Vagina (tissue), 2 donors: ENCODE measurements around the gene SPG21. TPM values are rescaled to one million over a fixed set of nuclear protein-coding genes. Genes with fewer than 3 reads are reported as not detected.

Experiments used
- DNase-seq, 2 donors: peaks; one replicate each; pipeline ENCODE4 v3.0.0-alpha.2; 2017; ENCODE audit errors: extremely low spot score in 2 of 2
- H3K27ac ChIP-seq: fragments of 200-600 bp; sonication (generic); one replicate; pipeline ENCODE4 v1.5.1; 2019
- H3K27me3 ChIP-seq: fragments of 200-600 bp; sonication (generic); one replicate; pipeline ENCODE4 v1.5.1; 2019
- H3K36me3 ChIP-seq, 2 donors: fragments of 200-600 bp; sonication (generic); one replicate each; pipeline ENCODE4 v1.5.1; 2017 to 2019
- H3K4me1 ChIP-seq: fragments of 200-600 bp; sonication (generic); one replicate; pipeline ENCODE4 v1.5.1; 2019
- H3K4me3 ChIP-seq, 2 donors: fragments of 200-600 bp; sonication (generic); 1 replicate in 1 of 2; 2 replicates in 1 of 2; pipeline ENCODE4 v1.5.1; 2016 to 2019
- H3K9me3 ChIP-seq: fragments of 200-600 bp; sonication (generic); one replicate; pipeline ENCODE4 v1.5.1; 2019
- POLR2A ChIP-seq, 2 donors: fragments of 450-650 bp; IDR thresholded peaks; one replicate each; pipeline ENCODE4 v1.6.1; 2017; ENCODE audit warnings: antibody characterized with exemption in 2 of 2, mild to moderate bottlenecking in 2 of 2, moderate library complexity in 2 of 2
- POLR2AphosphoS5 ChIP-seq, 2 donors: sonication (generic); formaldehyde crosslinking; IDR thresholded peaks; one replicate each; pipeline ENCODE4 v1.9.0; 2017; ENCODE audit warnings: antibody characterized with exemption in 2 of 2, mild to moderate bottlenecking in 2 of 2, low read depth in 1 of 2; ENCODE audit not compliant: insufficient read depth in 1 of 2
- intact Hi-C: fragments of 100-400 bp; cut with DNase I; formaldehyde crosslinking; loops from one replicate; pipeline ENCODE4 v1.15.1; 2023
- total RNA-seq: library from RNA; depleted of rRNA; stranded (reverse); fragments of >200 nt; gene quantifications from one replicate; pipeline ENCODE4 v1.2.3, GENCODE V29; 2016
- TF ChIP-seq, protein P1 (sequence below), 3 experiments: fragments of 450-650 bp in 2 of 3; fragments of 200-600 bp in 1 of 3; sonication (generic) in 1 of 3; IDR thresholded peaks; one replicate each; pipeline ENCODE4 v1.5.1; 2017 to 2019; ENCODE audit warnings: antibody characterized with exemption in 3 of 3, mild to moderate bottlenecking in 2 of 3, moderate library complexity in 2 of 3

SPG21 gene
- total RNA-seq, 1 donor from 2014 or later: 62.6 TPM

DNA sequence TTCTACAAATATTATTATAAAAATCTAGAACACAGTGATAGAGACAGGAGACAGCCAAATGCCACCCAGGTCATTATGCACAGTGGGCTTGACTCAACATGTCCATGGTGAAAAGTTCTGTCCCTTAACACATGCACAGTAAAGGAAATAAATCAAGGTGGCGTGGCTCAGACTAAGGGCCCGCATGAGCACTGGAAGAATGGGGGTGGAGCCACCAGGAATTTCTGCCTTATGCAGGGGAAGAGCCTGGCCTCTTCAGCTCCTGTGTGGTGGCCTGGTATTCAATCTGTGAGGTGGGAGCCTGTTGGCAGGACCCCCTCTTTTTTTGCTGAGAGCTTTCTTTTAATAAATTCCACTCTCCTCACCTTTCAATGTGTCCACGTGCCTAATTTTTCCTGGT lies 17.2 kb upstream of the SPG21 start:
- Histone ChIP-seq H3K36me3 (peaks cover 0 to 5% of the 10 kb centered on the region in 2 donors), H3K27ac (no peak overlapping the region), H3K9me3 (no peaks in the 10 kb centered on the region), H3K4me1 (no peaks in the 10 kb centered on the region), H3K4me3 (no peak overlapping the region), H3K27me3 (no peaks in the 10 kb centered on the region)
- TF ChIP-seq POLR2AphosphoS5 (IDR thresholded peaks at IDR 0.05; ENCODE audit: insufficient read depth in 1 of 2, low read depth in 1 of 2): no peak
- no peak for TF ChIP-seq POLR2A (IDR thresholded peaks at IDR 0.05)
- TF ChIP-seq, protein P1, sequence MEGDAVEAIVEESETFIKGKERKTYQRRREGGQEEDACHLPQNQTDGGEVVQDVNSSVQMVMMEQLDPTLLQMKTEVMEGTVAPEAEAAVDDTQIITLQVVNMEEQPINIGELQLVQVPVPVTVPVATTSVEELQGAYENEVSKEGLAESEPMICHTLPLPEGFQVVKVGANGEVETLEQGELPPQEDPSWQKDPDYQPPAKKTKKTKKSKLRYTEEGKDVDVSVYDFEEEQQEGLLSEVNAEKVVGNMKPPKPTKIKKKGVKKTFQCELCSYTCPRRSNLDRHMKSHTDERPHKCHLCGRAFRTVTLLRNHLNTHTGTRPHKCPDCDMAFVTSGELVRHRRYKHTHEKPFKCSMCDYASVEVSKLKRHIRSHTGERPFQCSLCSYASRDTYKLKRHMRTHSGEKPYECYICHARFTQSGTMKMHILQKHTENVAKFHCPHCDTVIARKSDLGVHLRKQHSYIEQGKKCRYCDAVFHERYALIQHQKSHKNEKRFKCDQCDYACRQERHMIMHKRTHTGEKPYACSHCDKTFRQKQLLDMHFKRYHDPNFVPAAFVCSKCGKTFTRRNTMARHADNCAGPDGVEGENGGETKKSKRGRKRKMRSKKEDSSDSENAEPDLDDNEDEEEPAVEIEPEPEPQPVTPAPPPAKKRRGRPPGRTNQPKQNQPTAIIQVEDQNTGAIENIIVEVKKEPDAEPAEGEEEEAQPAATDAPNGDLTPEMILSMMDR (IDR thresholded peaks at IDR 0.05): no peak
- intact Hi-C loops: no loop called here
- no peak for DNase-seq

DNA sequence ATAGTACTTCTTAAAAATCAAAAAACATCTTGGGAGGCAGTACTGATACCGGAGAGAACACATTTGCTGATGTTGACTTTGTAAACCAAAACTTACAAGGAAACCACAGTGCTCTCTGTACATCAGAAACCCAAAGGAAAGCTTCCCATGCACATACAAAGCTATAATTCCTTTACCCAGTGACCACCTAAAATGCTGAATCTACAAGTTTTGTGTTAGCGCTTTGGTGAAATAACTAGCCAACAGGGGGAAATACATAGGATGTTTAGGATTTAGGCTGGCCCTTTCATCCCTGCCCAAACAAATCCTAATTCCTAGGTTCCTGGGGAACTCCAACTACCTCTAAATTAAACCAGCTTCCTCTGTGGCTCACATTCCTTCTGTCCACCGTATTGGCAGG lies 15.3 kb upstream of the SPG21 start:
- no peak for TF ChIP-seq POLR2AphosphoS5 (IDR thresholded peaks at IDR 0.05; ENCODE audit: insufficient read depth in 1 of 2, low read depth in 1 of 2)
- TF ChIP-seq, protein P1 (IDR thresholded peaks at IDR 0.05): no peak
- H3K36me3 ChIP-seq: no peaks in the 10 kb centered on the region
- H3K27me3 ChIP-seq: no peaks in the 10 kb centered on the region
- no peak overlapping the region for H3K27ac ChIP-seq
- H3K4me1 ChIP-seq: no peaks in the 10 kb centered on the region
- DNase-seq: no peak
- H3K9me3 ChIP-seq: no peaks in the 10 kb centered on the region
- H3K4me3 ChIP-seq: no peak overlapping the region
- intact Hi-C loops: no loop called here

DNA sequence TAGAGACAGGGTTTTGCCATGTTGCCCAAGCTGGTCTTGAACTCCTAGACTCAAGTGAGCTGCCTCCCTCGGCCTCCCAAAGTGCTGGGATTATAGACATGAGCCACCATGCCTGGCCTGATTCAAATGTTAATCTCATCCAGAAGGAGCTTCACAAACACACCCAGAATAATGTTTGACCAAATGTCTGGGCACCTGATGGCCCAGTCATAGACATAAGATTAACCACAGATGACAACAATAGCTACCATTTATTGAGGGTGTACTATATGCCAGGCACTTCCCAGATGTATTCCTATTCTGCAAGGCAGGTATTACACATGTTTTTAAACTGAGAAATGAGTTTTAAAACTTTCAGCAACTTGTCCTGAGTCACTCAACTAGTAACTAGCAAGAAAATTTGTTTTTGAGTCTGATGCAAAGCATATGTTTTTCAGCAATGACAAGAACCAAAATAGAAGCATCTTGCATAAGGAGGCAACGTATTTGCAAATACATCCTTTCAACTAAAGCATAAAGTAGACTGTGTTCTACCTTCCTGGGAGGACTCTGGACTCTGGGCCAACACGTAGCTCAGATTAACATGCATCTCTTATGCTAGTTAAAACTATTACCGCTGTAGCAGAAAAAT lies 8.1 kb upstream of the SPG21 start:
- Histone ChIP-seq H3K36me3 (no peaks in the 10 kb centered on the region), H3K27me3 (no peaks in the 10 kb centered on the region), H3K27ac (no peak overlapping the region), H3K4me3 (no peak overlapping the region), H3K4me1 (no peaks in the 10 kb centered on the region), H3K9me3 (no peaks in the 10 kb centered on the region)
- no peak for TF ChIP-seq POLR2AphosphoS5 (IDR thresholded peaks at IDR 0.05; ENCODE audit: insufficient read depth in 1 of 2, low read depth in 1 of 2)
- TF ChIP-seq POLR2A (IDR thresholded peaks at IDR 0.05): no peak
- TF ChIP-seq, protein P1 (IDR thresholded peaks at IDR 0.05): no peak
- DNase-seq: no peak
- intact Hi-C loops: no loop called here

GRCh38 chr15:64997066-64997465 lies 7.4 kb upstream of the SPG21 start:
- no peak for DNase-seq
- no peaks in the 10 kb centered on the region for H3K36me3 ChIP-seq
- no peaks in the 10 kb centered on the region for H3K9me3 ChIP-seq
- H3K27me3 ChIP-seq: no peaks in the 10 kb centered on the region
- H3K4me1 ChIP-seq: no peaks in the 10 kb centered on the region
- no peak overlapping the region for H3K27ac ChIP-seq
- TF ChIP-seq, protein P1 (IDR thresholded peaks at IDR 0.05): no peak
- TF ChIP-seq POLR2A (IDR thresholded peaks at IDR 0.05): no peak
- intact Hi-C loops: no loop called here
- no peak overlapping the region for H3K4me3 ChIP-seq

- TF ChIP-seq POLR2AphosphoS5 (IDR thresholded peaks at IDR 0.05; ENCODE audit: insufficient read depth in 1 of 2, low read depth in 1 of 2) (no peak), POLR2A (IDR thresholded peaks at IDR 0.05) (no peak)
- TF ChIP-seq, protein P1 (IDR thresholded peaks at IDR 0.05): no peak
- no peaks in the 10 kb centered on the region for H3K9me3 ChIP-seq
- H3K4me1 ChIP-seq: peaks cover 13% of the 10 kb centered on the region
- no peak overlapping the region for H3K27ac ChIP-seq
- no peaks in the 10 kb centered on the region for H3K36me3 ChIP-seq
- no peak overlapping the region for H3K4me3 ChIP-seq
- intact Hi-C loops: no loop called here
- no peaks in the 10 kb centered on the region for H3K27me3 ChIP-seq
- DNase-seq: no peak
Observed at GRCh38 chr15:64993290-64993689, 3.6 kb upstream of the SPG21 start.
